ENCODE data around the gene STRN4.
A peak's percentile ranks its signal among the peaks of the same experiment; 100 is the strongest.
"Not testable (repeated sequence)": the region's sequence is repeated elsewhere in the genome, so short reads cannot be mapped to it uniquely, and the experiment has no call there.

Gene STRN4

GRCh38 chr19:46773018-46773399, 26.8 kb upstream of the STRN4 start:
- DNase-seq (ENCODE audit: low spot score) = no peak

GRCh38 chr19:46772170-46773017, 26.1 kb upstream of the STRN4 start:
- no peak for DNase-seq (ENCODE audit: low spot score)

- not testable (repeated sequence) for DNase-seq (ENCODE audit: low spot score)
Measured at GRCh38 chr19:46768746-46769145, 22.5 kb upstream of the STRN4 start.

GRCh38 chr19:46766569-46767317, 20.5 kb upstream of the STRN4 start:
- no peak for DNase-seq (ENCODE audit: low spot score)

- no peak for DNase-seq (ENCODE audit: low spot score)
Measured at GRCh38 chr19:46764817-46765291, 18.6 kb upstream of the STRN4 start.

GRCh38 chr19:46762245-46762890, 16.1 kb upstream of the STRN4 start:
- no peak for DNase-seq (ENCODE audit: low spot score)

- DNase-seq (ENCODE audit: low spot score) = peak; percentile 31
Measured at GRCh38 chr19:46761418-46761831, 15.2 kb upstream of the STRN4 start.

- not testable (repeated sequence) for DNase-seq (ENCODE audit: low spot score)
Measured at GRCh38 chr19:46760897-46761296, 14.6 kb upstream of the STRN4 start.

GRCh38 chr19:46760363-46760762, 14.1 kb upstream of the STRN4 start:
- no peak for DNase-seq (ENCODE audit: low spot score)

- peak; percentile 97 for DNase-seq (ENCODE audit: low spot score)
Measured at GRCh38 chr19:46759817-46760333, 13.6 kb upstream of the STRN4 start.

GRCh38 chr19:46759206-46759605, 13.0 kb upstream of the STRN4 start:
- DNase-seq (ENCODE audit: low spot score) = no peak

- no peak for DNase-seq (ENCODE audit: low spot score)
Measured at GRCh38 chr19:46756544-46756888, 10.3 kb upstream of the STRN4 start.

- DNase-seq (ENCODE audit: low spot score) = no peak
Measured at GRCh38 chr19:46755853-46756543, 9.7 kb upstream of the STRN4 start.

GRCh38 chr19:46755077-46755852, 9.0 kb upstream of the STRN4 start:
- peak; percentile 35 for DNase-seq (ENCODE audit: low spot score)

- peak; percentile 48 for DNase-seq (ENCODE audit: low spot score)
Measured at GRCh38 chr19:46753420-46754155, 7.3 kb upstream of the STRN4 start.

GRCh38 chr19:46748325-46749109, 2.3 kb upstream of the STRN4 start:
- peak; percentile 67 for DNase-seq (ENCODE audit: low spot score)

GRCh38 chr19:46745521-46746280, 549 bp downstream of the STRN4 start, which contains the start of gene FKRP:
TSS of gene FKRP (plus strand) at chr19:46746057. CDS start at chr19:46755451, 9,394 bp downstream.
- DNase-seq (ENCODE audit: low spot score) = peak; percentile 52

- no peak for DNase-seq (ENCODE audit: low spot score)
Measured at GRCh38 chr19:46745030-46745429, 1.2 kb downstream of the STRN4 start.
